K562 (cell line): ENCODE measurements around the gene SOX4. TPM values are rescaled to one million over a fixed set of nuclear protein-coding genes. Genes with fewer than 3 reads are reported as not detected.

ENCODE experiments used
- ATAC-seq: fragments of 200-7000 bp; cut with Tn5 transposase; 3 replicates; pipeline ENCODE4 v1.9.1; 2020; ENCODE audit warnings: moderate library complexity
- BruUV-seq: library from RNA; stranded (reverse); fragments of 400-500 nt; replicated peaks from 2 replicates; lab custom pipeline; 2021; lab: Mats Ljungman, UMichigan
- CTCF ChIA-PET: fragments of 300-600 bp; formaldehyde crosslinking; extraction: SDS; loops from one replicate; lab custom pipeline; 2021; ENCODE audit warnings: low intra/inter-chr PET ratio; lab: Yijun Ruan, JAX
- POLR2A ChIA-PET: fragments of 300-600, 350-650 bp; sonication (Branson Sonifier 250); formaldehyde crosslinking; extraction: SDS; loops from one replicate; lab custom pipeline; 2021; ENCODE audit warnings: antibody characterized with exemption, inconsistent platforms; lab: Yijun Ruan, JAX
- DNase-seq, 4 experiments: peaks; one replicate each; pipeline versions ENCODE4 v3.0.0 to v3.0.0-alpha.2; 2011 to 2018; ENCODE audit warnings: low spot score in 3 of 4, mixed read lengths in 3 of 4; ENCODE audit errors: extremely low read depth in 1 of 4
- FAIRE-seq: peaks from 2 replicates; lab custom pipeline; 2011; peaks lifted over from hg19 to GRCh38; lab: Jason Lieb, UNC
- H2AFZ ChIP-seq: 2 replicates; pipeline ENCODE4 v1.6.0; 2011; ENCODE audit warnings: low read depth, low read length, control low read depth, inconsistent platforms
- H3K27ac ChIP-seq: fragments of 200-600 bp; 3 replicates; pipeline ENCODE4 v1.8.0; 2011; ENCODE audit warnings: low read depth, mild to moderate bottlenecking, control low read depth, inconsistent platforms, low read length, moderate library complexity, mixed read lengths; ENCODE audit errors: extremely low read depth
- H3K27me3 ChIP-seq, 2 experiments: fragments of 300-600 bp in 1 of 2; 2 replicates in 1 of 2; 3 replicates in 1 of 2; pipeline versions ENCODE4 v1.6.0 to v1.8.0; 2011; ENCODE audit warnings: inconsistent platforms in 2 of 2, low read length in 2 of 2, mild to moderate bottlenecking in 1 of 2, mixed read lengths in 1 of 2, moderate library complexity in 1 of 2; ENCODE audit not compliant: control insufficient read depth in 2 of 2, insufficient read depth in 2 of 2
- H3K36me3 ChIP-seq: fragments of 300-600 bp; 3 replicates; pipeline ENCODE4 v1.8.0; 2011; ENCODE audit warnings: mild to moderate bottlenecking, low read length, inconsistent platforms; ENCODE audit not compliant: control insufficient read depth, insufficient read depth
- H3K4me1 ChIP-seq, 2 experiments: fragments of 200-600 bp in 1 of 2; replicated peaks in 1 of 2; 2 replicates in 1 of 2; 3 replicates in 1 of 2; pipeline versions ENCODE4 v1.5.1 to v1.8.0; 2011; ENCODE audit warnings: inconsistent platforms in 2 of 2, low read length in 2 of 2, mild to moderate bottlenecking in 1 of 2, mixed read lengths in 1 of 2, moderate library complexity in 1 of 2; ENCODE audit not compliant: control insufficient read depth in 2 of 2, insufficient read depth in 2 of 2
- H3K4me2 ChIP-seq: 2 replicates; pipeline ENCODE4 v1.6.1; 2011; ENCODE audit warnings: low read length, control low read depth, inconsistent platforms, mixed read lengths; ENCODE audit not compliant: insufficient read depth
- H3K4me3 ChIP-seq: fragments of 200-600 bp; sonication (generic), shearing (Covaris generic); 2 replicates; pipeline ENCODE4 v1.5.1; 2016; ENCODE audit warnings: control low read depth, inconsistent platforms
- H3K79me2 ChIP-seq: fragments of 200-600 bp; 3 replicates; pipeline ENCODE4 v1.8.0; 2011; ENCODE audit warnings: low read length, inconsistent platforms; ENCODE audit not compliant: control insufficient read depth, insufficient read depth
- H3K9ac ChIP-seq, 2 experiments: 2 replicates each; pipeline versions ENCODE4 v1.6.0 to v1.6.1; 2011; ENCODE audit warnings: low read depth in 2 of 2, low read length in 2 of 2, control low read depth in 1 of 2, inconsistent platforms in 1 of 2, mild to moderate bottlenecking in 1 of 2, mixed read lengths in 1 of 2; ENCODE audit not compliant: insufficient read depth in 1 of 2
- H3K9me1 ChIP-seq: one replicate; pipeline ENCODE4 v1.6.0; 2011; ENCODE audit warnings: inconsistent platforms, mild to moderate bottlenecking, low read length, moderate library complexity; ENCODE audit not compliant: control insufficient read depth, insufficient read depth
- H3K9me3 ChIP-seq: replicated peaks from 2 replicates; pipeline ENCODE4 v1.5.1; 2011; ENCODE audit warnings: low read depth, low read length, inconsistent platforms; ENCODE audit not compliant: control insufficient read depth, insufficient read depth
- H4K20me1 ChIP-seq: replicated peaks from 2 replicates; pipeline ENCODE4 v1.6.1; 2011; ENCODE audit warnings: low read length, inconsistent platforms, mixed read lengths; ENCODE audit not compliant: control insufficient read depth, insufficient read depth
- ATF3 ChIP-seq, 2 experiments: fragments of 450-650 bp in 1 of 2; sonication (generic) in 1 of 2; formaldehyde crosslinking in 1 of 2; IDR thresholded peaks in 1 of 2; conservative IDR thresholded peaks in 1 of 2; 2 replicates each; pipeline versions ENCODE4 v1.6.1 to v1.8.1; 2016 to 2023; ENCODE audit warnings: mild to moderate bottlenecking in 2 of 2, moderate library complexity in 2 of 2, inconsistent platforms in 1 of 2, missing genetic modification reagents in 1 of 2
- CBX2 ChIP-seq: fragments of 200-600 bp; sonication (generic); IDR thresholded peaks from one replicate; pipeline ENCODE4 v1.6.1; 2012; ENCODE audit warnings: mild to moderate bottlenecking, low read length, inconsistent platforms; ENCODE audit not compliant: insufficient read depth, poor library complexity, severe bottlenecking
- CHAMP1 ChIP-seq: fragments of 450-650 bp; IDR thresholded peaks from 2 replicates; pipeline ENCODE4 v1.6.1; 2016; ENCODE audit warnings: mild to moderate bottlenecking
- CREBBP ChIP-seq: IDR thresholded peaks from one replicate; pipeline ENCODE4 v1.6.1; 2012; ENCODE audit warnings: low read depth, mild to moderate bottlenecking, control low read depth, inconsistent platforms, low read length
- ETV1 ChIP-seq: fragments of 450-650 bp; conservative IDR thresholded peaks from 2 replicates; pipeline ENCODE4 v1.6.1; 2016; ENCODE audit warnings: missing genetic modification characterization, control low read depth, low read depth, missing compliant biosample characterization
- GATA2 ChIP-seq: sonication (generic); formaldehyde crosslinking; IDR thresholded peaks from 2 replicates; pipeline ENCODE4 v1.4.0; 2020; ENCODE audit warnings: mild to moderate bottlenecking, missing genetic modification reagents
- HDAC2 ChIP-seq: fragments of 450-650 bp; IDR thresholded peaks from 2 replicates; pipeline ENCODE4 v1.6.1; 2016; ENCODE audit warnings: mild to moderate bottlenecking
- KDM5B ChIP-seq: fragments of 200-600 bp; sonication (generic); IDR thresholded peaks from 2 replicates; pipeline ENCODE4 v1.6.1; 2012; ENCODE audit warnings: low read depth, mild to moderate bottlenecking, moderate library complexity, low read length, control low read depth, inconsistent platforms; ENCODE audit not compliant: insufficient replicate concordance
- RBM25 ChIP-seq: fragments of 200-400 bp; formaldehyde crosslinking; IDR thresholded peaks from 2 replicates; pipeline ENCODE4 v1.6.1; 2018; ENCODE audit warnings: low read length, low read depth, moderate library complexity; ENCODE audit not compliant: severe bottlenecking
- SRF ChIP-seq, 2 experiments: fragments of 250-450, 450-650 bp in 1 of 2; sonication (Bioruptor Pico) in 1 of 2; sonication (generic) in 1 of 2; formaldehyde crosslinking; IDR thresholded peaks; 2 replicates each; pipeline versions ENCODE4 v1.5.0 to v1.5.1; 2020 to 2022; ENCODE audit warnings: mild to moderate bottlenecking in 1 of 2, missing genetic modification reagents in 1 of 2
- TFAM ChIP-seq: fragments of 250-450 bp; sonication (Bioruptor Pico); conservative IDR thresholded peaks from 2 replicates; pipeline ENCODE4 v1.5.0; 2021; ENCODE audit warnings: mild to moderate bottlenecking, moderate library complexity
- ZNF124 ChIP-seq: sonication (generic); formaldehyde crosslinking; IDR thresholded peaks from 2 replicates; pipeline ENCODE4 v1.8.1; 2022; ENCODE audit warnings: missing genetic modification reagents
- ZNF3 ChIP-seq: fragments of 250-450 bp; sonication (Bioruptor Pico); IDR thresholded peaks from 2 replicates; pipeline ENCODE4 v1.5.0; 2021; ENCODE audit warnings: mild to moderate bottlenecking, moderate library complexity
- in situ Hi-C: fragments of 300-500 bp; cut with MboI; formaldehyde crosslinking; loops from 4 replicates; pipeline ENCODE4 v1.15.0; 2018; ENCODE audit warnings: inconsistent platforms, mixed read lengths
- intact Hi-C: fragments of 100-400 bp; cut with micrococcal nuclease; formaldehyde crosslinking; loops from 2 replicates; pipeline ENCODE4 v1.14.2; 2022
- polyA plus RNA-seq, 8 experiments: library from polyadenylated mRNA; depleted of rRNA in 4 of 8; stranded (reverse) in 5 of 8; unstranded in 3 of 8; fragments of >200 nt; fragmentation: Nextera tagmentation in 2 of 8; fragmentation: Illumina TruSeq in 1 of 8; extraction: Ambion mirVana in 2 of 8; extraction: Trizol in 1 of 8; gene quantifications; 2 replicates each; pipeline versions ENCODE4 v1.2.1 to v1.2.3, GENCODE V29; 2011 to 2014; ENCODE audit warnings: inconsistent platforms in 1 of 8, missing spikeins in 1 of 8
- total RNA-seq, 7 experiments: library from RNA; depleted of rRNA in 6 of 7; stranded (reverse); fragments of >200 nt in 6 of 7; fragmentation: Illumina TruSeq in 2 of 7; extraction: Trizol in 2 of 7; gene quantifications; 2 replicates each; pipeline versions ENCODE4 v1.2.1 to v1.2.3, GENCODE V29; 2011 to 2021; ENCODE audit warnings: low replicate concordance in 1 of 7

SOX4 gene
- total and polyA plus RNA-seq, 9 of the 15 experiments (the other 6 are each of a cell fraction or from before 2014, with no cell fraction given) = 0.03 to 0.29 (median 0.04) TPM

- in situ Hi-C loops (no loop called here), intact Hi-C loops (no loop called here)
- ChIA-PET POLR2A (no interaction called here), CTCF (no interaction called here)
- Histone ChIP-seq H3K4me3 (no peak overlapping the region), H3K9ac (no peak overlapping the region), H3K4me2 (no peak overlapping the region), H2AFZ (no peak overlapping the region), H3K9me3 (no peaks in the 10 kb centered on the region), H3K4me1 (peaks cover 0 to 10% of the 10 kb centered on the region in 2 experiments; a peak in 2 of 5 replicates), H3K27me3 (peaks cover 6 to 17% of the 10 kb centered on the region in 2 experiments; a peak in 3 of 5 replicates), H3K9me1 (no peaks in the 10 kb centered on the region), H3K27ac (no peak overlapping the region), H4K20me1 (no peaks in the 10 kb centered on the region), H3K36me3 (no peaks in the 10 kb centered on the region), H3K79me2 (no peaks in the 10 kb centered on the region)
- TF ChIP-seq CHAMP1 (no peak), ATF3 (IDR thresholded peaks at IDR 0.05) (no peak), ATF3 (CRISPR knock-in tag; conservative IDR thresholded peaks at IDR 0.05) (no peak), KDM5B (no peak), RBM25 (no peak), ETV1 (tag) (no peak), GATA2 (no peak), ZNF3 (CRISPR knock-in tag) (no peak), SRF (CRISPR knock-in tag; IDR thresholded peaks at IDR 0.05) (no peak), HDAC2 (no peak), CBX2 (no peak), TFAM (CRISPR knock-in tag) (no peak), CREBBP (no peak), ZNF124 (CRISPR knock-in tag) (no peak)
- no peak for ATAC-seq
- no peak for FAIRE-seq
- DNase-seq = no peak
- BruUV-seq = no TSS peak
These were observed 10.9 kb upstream of the SOX4 start for GRCh38 chr6:21582651-21583050.
